Left ventricle myocardium inferior (tissue), 1 donor: ENCODE results near the gene IGSF21. TPM values are rescaled to one million over a fixed set of nuclear protein-coding genes. Genes with fewer than 3 reads are reported as not detected.

Experiments
- DNase-seq: peaks from one replicate; pipeline ENCODE4 v3.0.0-alpha.2; 2020
- H3K27ac ChIP-seq: fragments of 200-600 bp; replicated peaks from 2 replicates; pipeline ENCODE4 v1.8.0; 2021
- H3K27me3 ChIP-seq: fragments of 200-600 bp; 2 replicates; pipeline ENCODE4 v1.8.0; 2021; ENCODE audit warnings: low read depth
- H3K36me3 ChIP-seq: fragments of 200-600 bp; 2 replicates; pipeline ENCODE4 v1.8.0; 2021
- H3K4me1 ChIP-seq: fragments of 200-600 bp; 2 replicates; pipeline ENCODE4 v1.8.0; 2021
- H3K4me3 ChIP-seq: fragments of 200-600 bp; 2 replicates; pipeline ENCODE4 v1.8.0; 2021; ENCODE audit warnings: mild to moderate bottlenecking, moderate library complexity
- H3K9me3 ChIP-seq: fragments of 200-600 bp; replicated peaks from 2 replicates; pipeline ENCODE4 v1.8.0; 2021
- CTCF ChIP-seq: fragments of 200-600 bp; IDR thresholded peaks from 2 replicates; pipeline ENCODE4 v1.8.0; 2021; ENCODE audit warnings: antibody characterized with exemption, mild to moderate bottlenecking, borderline replicate concordance
- intact Hi-C: fragments of 100-400 bp; cut with micrococcal nuclease; formaldehyde crosslinking; loops from one replicate; pipeline ENCODE4 v1.11.0; 2022
- total RNA-seq: library from RNA; stranded (reverse); fragmentation: NEBNext Ultra II Directional; extraction: Animal tissue kit (Norgen Biotek cat#: 25700); gene quantifications from one replicate; pipeline ENCODE4 v1.2.1, GENCODE V29; 2021
- donor health status: DM: no; HTN: yes; CAD: no; lungs with severe emphysema.

IGSF21 gene
- total RNA-seq, 1 donor from 2014 or later = 0.47 TPM

DNA sequence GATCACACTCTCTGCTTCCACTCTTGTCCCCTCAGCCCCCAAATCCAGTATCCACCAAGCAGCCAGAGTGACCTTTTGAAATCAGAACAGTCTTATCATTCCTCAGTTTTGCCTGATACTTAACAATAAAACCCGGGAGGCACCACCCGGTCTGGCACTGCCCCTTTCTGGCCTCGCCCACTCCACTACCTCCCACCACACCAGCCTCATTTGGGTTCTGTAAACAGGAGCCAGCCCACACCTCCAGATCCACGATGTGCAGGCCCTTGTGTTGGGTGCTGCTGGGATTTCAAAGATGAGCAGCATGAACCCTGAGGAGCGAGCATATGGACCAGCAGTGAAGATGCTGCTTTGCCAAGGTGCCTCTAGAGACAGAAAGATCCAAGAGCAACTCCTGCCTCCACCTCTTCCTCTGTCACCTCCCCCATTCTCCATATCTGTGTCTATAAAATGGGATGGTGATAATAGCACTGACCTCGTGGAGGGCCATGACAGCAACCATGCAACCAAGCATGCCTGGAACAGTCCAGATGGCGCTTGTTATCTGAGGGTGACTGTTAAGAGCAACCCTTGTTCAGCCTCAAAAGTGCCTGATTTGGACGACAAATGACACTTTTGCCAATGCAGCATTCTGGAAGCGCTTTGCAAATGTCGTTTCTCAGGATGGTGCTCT is 136.0 kb downstream of the IGSF21 start:
- H3K4me1 ChIP-seq = no peaks in the 10 kb centered on the region
- H3K27ac ChIP-seq = no peak overlapping the region
- no peak for TF ChIP-seq CTCF
- H3K9me3 ChIP-seq = no peaks in the 10 kb centered on the region
- no peaks in the 10 kb centered on the region for H3K36me3 ChIP-seq
- H3K4me3 ChIP-seq = no peak overlapping the region
- intact Hi-C loops = no loop called here
- DNase-seq = no peak
- H3K27me3 ChIP-seq = peaks cover 94% of the 10 kb centered on the region

GRCh38 chr1:18244762-18245161 is 137.2 kb downstream of the IGSF21 start:
- H3K27me3 ChIP-seq = peaks cover 94% of the 10 kb centered on the region
- no peak for TF ChIP-seq CTCF

DNA sequence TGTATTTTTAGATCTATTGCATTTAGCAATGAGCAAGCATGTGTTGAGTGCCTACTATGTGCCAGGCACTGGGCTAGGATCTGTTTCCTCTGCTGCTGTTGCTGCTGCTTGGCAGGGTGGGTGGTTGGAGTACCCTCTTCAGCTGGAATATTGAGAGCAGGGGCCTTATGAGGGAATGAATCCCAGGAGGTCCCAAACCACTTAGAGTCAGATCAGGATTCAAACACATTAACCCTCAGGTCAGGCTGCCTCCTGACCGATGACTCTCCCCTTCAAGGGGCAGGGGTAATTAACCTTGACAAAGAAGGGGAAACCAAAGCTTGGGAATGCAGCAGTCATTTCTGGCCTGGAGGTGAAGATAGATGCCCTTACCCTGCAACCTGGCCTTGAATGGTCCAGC is 138.0 kb downstream of the IGSF21 start:
- peaks cover under 1% of the 10 kb centered on the region for H3K9me3 ChIP-seq
- no peaks in the 10 kb centered on the region for H3K36me3 ChIP-seq
- H3K4me1 ChIP-seq = no peaks in the 10 kb centered on the region
- peaks cover 91% of the 10 kb centered on the region for H3K27me3 ChIP-seq
- no peak for TF ChIP-seq CTCF
- intact Hi-C loops = no loop called here
- no peak for DNase-seq
- no peak overlapping the region for H3K4me3 ChIP-seq
- no peak overlapping the region for H3K27ac ChIP-seq

More at GRCh38 chr1:18244762-18245161, 137.2 kb downstream of the IGSF21 start:
- intact Hi-C loops = no loop called here
- H3K4me1 ChIP-seq = no peaks in the 10 kb centered on the region
- H3K36me3 ChIP-seq = no peaks in the 10 kb centered on the region
- no peaks in the 10 kb centered on the region for H3K9me3 ChIP-seq
- H3K4me3 ChIP-seq = no peak overlapping the region
- H3K27ac ChIP-seq = no peak overlapping the region
- DNase-seq = no peak

DNA sequence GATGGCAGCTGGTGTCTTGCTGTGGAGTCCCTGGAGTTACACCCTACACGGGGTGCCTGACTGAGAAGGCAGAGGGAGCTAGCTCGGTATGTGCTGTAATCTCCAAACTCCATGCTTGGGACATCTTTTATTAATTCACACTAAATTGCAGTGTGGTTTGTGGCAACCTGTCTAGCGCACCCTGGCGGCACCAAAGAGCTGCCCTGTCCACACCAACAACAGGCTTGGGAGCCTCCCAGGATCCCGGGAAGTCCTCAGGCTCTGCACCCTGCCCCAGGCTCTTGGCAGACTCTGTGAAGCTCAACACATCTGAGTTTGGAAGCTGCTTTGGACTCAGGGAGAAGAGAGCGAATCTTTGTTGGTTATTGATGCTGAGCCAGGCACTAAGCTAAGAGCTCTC is 138.9 kb downstream of the IGSF21 start:
- DNase-seq = no peak
- no peaks in the 10 kb centered on the region for H3K4me1 ChIP-seq
- H3K27me3 ChIP-seq = peaks cover 90% of the 10 kb centered on the region
- intact Hi-C loops = no loop called here
- peaks cover 9% of the 10 kb centered on the region for H3K9me3 ChIP-seq
- no peak overlapping the region for H3K4me3 ChIP-seq
- H3K36me3 ChIP-seq = no peaks in the 10 kb centered on the region
- H3K27ac ChIP-seq = no peak overlapping the region
- no peak for TF ChIP-seq CTCF

DNA sequence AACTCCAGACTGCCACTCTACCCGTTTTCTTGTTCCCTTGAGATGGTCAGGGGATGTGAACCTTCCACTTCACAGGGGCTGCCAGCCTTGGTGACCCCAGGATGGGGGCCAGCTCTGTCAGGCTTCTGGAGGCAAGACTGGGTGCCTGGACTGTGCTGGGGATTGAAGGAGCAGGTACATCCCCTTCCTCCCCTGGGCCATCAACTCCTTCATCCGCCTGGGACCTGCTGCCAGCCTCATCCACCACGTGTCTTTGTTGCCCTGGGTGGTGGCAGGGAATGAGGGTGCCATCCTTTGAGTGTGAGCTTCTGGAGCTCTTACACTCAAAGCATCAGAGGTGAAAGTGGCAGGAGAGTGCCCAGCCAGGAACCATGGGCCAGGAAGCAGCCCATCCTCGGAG is 139.6 kb downstream of the IGSF21 start:
- DNase-seq = no peak
- TF ChIP-seq CTCF = no peak
- Histone ChIP-seq H3K9me3 (peaks cover 13% of the 10 kb centered on the region), H3K4me3 (no peak overlapping the region), H3K4me1 (no peaks in the 10 kb centered on the region), H3K27ac (no peak overlapping the region), H3K27me3 (peaks cover 86% of the 10 kb centered on the region), H3K36me3 (no peaks in the 10 kb centered on the region)
- intact Hi-C loops = no loop called here
